KOPT-K1 (cell line): Measurements from ENCODE around the gene CCL7.
"Not testable (repeated sequence)": the region's sequence is repeated elsewhere in the genome, so short reads cannot be mapped to it uniquely, and the experiment has no call there.

Experiments
- H3K27ac ChIP-seq: fragments of 200-600 bp; sonication (generic); 2 replicates; pipeline ENCODE4 v1.5.1; 2016; ENCODE audit warnings: antibody characterized with exemption, mild to moderate bottlenecking, low read depth, low read length; ENCODE audit not compliant: poor library complexity, severe bottlenecking
- H3K36me3 ChIP-seq: fragments of 200-600 bp; sonication (generic); 2 replicates; pipeline ENCODE4 v1.5.1; 2017; ENCODE audit warnings: antibody characterized with exemption, mild to moderate bottlenecking, low read length, moderate library complexity; ENCODE audit not compliant: insufficient read depth
- H3K9me3 ChIP-seq: fragments of 200-600 bp; sonication (generic); 2 replicates; pipeline ENCODE4 v1.5.1; 2017; ENCODE audit warnings: antibody characterized with exemption, low read length, mild to moderate bottlenecking; ENCODE audit not compliant: insufficient read depth, poor library complexity, severe bottlenecking

The CCL7 gene

GRCh38 chr17:34269969-34270368, at the start of gene CCL7:
Gene CCL7 (plus strand): TSS chr17:34270221. CDS start chr17:34270291, 70 bp downstream.
- no peak within 1 kb of the TSS for H3K27ac ChIP-seq
- no peaks in the 10 kb centered on the region for H3K36me3 ChIP-seq
- no peaks in the 10 kb centered on the region for H3K9me3 ChIP-seq

DNA sequence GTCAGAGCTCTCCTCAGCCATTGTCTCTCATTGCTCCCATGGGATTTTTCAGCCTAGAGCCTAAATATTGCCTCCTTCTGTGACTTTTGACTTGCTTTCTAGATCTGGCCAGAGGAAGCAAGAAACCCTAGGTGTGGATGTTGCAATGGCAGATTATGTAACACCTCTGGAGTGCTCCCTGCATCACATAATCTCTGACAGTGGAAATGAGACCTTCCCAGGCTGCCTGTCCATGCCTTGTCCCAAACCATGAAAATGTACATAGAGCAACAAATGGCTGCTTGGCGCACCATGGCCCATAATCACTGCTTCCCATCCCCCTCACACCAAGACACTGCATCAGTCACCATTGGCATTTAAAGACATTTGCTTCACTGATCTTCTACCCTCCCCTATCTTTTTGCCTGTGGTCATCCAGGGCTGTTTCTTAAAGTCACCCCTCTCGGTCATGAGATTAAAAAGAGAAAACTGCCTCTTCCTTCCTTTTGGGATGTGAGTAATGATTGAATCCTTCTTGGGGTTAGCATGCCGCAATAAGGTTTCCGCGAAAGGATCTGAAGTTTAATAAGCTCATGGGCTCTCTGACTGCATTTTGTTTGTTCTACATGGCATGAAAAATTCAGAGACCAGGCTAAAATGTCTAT, 49.1 kb upstream of the CCL7 start:
- H3K27ac ChIP-seq: no peak overlapping the region
- H3K9me3 ChIP-seq: peaks cover 4% of the 10 kb centered on the region
- H3K36me3 ChIP-seq: no peaks in the 10 kb centered on the region

GRCh38 chr17:34221411-34221810, 48.6 kb upstream of the CCL7 start:
- Histone ChIP-seq H3K9me3 (no peaks in the 10 kb centered on the region), H3K36me3 (no peaks in the 10 kb centered on the region), H3K27ac (no peak overlapping the region)

- Histone ChIP-seq H3K36me3 (no peaks in the 10 kb centered on the region), H3K27ac (no peak overlapping the region), H3K9me3 (no peaks in the 10 kb centered on the region)
Observed at GRCh38 chr17:34222722-34223497, 47.1 kb upstream of the CCL7 start.

- H3K27ac ChIP-seq: no peak overlapping the region
- H3K36me3 ChIP-seq: no peaks in the 10 kb centered on the region
- H3K9me3 ChIP-seq: peaks cover 6% of the 10 kb centered on the region
Observed at GRCh38 chr17:34225046-34225445, 45.0 kb upstream of the CCL7 start.

GRCh38 chr17:34226011-34226743, 43.8 kb upstream of the CCL7 start:
- H3K9me3 ChIP-seq: peaks cover 11% of the 10 kb centered on the region
- H3K36me3 ChIP-seq: no peaks in the 10 kb centered on the region
- H3K27ac ChIP-seq: no peak overlapping the region

DNA sequence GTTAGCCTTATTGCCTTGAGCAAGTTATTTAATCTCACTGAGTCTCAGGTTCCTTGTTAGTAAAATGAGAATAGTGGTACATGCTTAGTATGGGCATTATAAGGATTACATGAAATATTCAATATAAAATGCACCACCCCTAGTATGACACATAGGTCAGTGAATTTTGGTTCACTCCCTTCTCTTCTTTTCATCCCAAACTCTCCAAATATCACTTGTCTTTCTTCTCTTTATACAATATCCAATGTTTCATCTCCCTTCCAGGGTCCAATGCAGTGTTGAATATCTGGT, 43.3 kb upstream of the CCL7 start:
- Histone ChIP-seq H3K36me3 (no peaks in the 10 kb centered on the region), H3K27ac (no peak overlapping the region), H3K9me3 (peaks cover 11% of the 10 kb centered on the region)

DNA sequence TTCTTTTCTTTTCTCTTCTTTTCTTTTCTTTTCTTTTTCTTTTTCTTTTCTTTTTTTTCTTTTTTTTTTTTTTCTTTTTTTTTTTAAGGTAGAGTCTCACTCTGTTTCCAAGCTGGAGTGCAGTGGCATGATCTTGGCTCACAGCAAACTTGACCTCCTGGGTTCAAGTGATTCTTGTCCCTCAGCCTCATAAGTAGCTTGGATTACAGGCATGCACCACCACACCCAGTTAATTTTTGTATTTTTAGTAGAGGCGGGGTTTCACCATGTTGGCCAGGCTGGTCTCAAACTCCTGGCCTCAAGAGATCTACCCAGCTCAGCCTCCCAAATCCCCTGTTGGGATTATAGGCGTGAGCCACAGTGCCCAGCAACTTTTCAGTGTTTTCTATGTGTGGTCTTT, 42.7 kb upstream of the CCL7 start:
- H3K9me3 ChIP-seq: peaks cover 11% of the 10 kb centered on the region
- H3K36me3 ChIP-seq, H3K27ac ChIP-seq: not testable (repeated sequence)

- no peak overlapping the region for H3K27ac ChIP-seq
- H3K36me3 ChIP-seq: no peaks in the 10 kb centered on the region
- H3K9me3 ChIP-seq: peaks cover 11% of the 10 kb centered on the region
Observed at GRCh38 chr17:34227707-34228106, 42.3 kb upstream of the CCL7 start.

GRCh38 chr17:34228781-34229180, 41.2 kb upstream of the CCL7 start:
- Histone ChIP-seq H3K36me3 (no peaks in the 10 kb centered on the region), H3K27ac (no peak overlapping the region), H3K9me3 (peaks cover 11% of the 10 kb centered on the region)

GRCh38 chr17:34230342-34230741, 39.7 kb upstream of the CCL7 start:
- no peaks in the 10 kb centered on the region for H3K36me3 ChIP-seq
- H3K9me3 ChIP-seq: peaks cover 11% of the 10 kb centered on the region

DNA sequence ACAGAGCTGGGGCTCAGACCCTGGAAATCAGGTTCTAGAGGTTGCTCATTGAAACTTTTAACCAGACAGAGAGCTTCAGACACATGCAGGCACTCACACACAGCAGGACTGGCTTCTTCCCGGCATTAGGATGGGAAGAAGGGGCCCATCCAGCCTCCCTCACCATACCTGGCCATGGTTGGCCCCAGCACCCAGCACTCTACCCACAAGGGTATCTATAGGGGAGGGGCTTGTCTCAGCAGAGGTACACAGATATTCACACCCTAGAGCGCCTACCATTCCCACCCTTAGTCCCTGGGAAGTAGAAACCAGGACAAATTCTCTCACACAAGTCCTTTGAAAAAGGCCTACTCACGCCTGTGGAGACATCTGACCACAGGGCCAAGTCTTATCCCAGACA, 35.4 kb upstream of the CCL7 start:
- H3K36me3 ChIP-seq: no peaks in the 10 kb centered on the region
- no peak overlapping the region for H3K27ac ChIP-seq
- H3K9me3 ChIP-seq: peaks cover 9% of the 10 kb centered on the region

More at GRCh38 chr17:34230342-34230741, 39.7 kb upstream of the CCL7 start:
- no peak overlapping the region for H3K27ac ChIP-seq

- no peaks in the 10 kb centered on the region for H3K36me3 ChIP-seq
- peaks cover under 1% of the 10 kb centered on the region for H3K9me3 ChIP-seq
- no peak overlapping the region for H3K27ac ChIP-seq
Observed at GRCh38 chr17:34235389-34236028, 34.5 kb upstream of the CCL7 start.

DNA sequence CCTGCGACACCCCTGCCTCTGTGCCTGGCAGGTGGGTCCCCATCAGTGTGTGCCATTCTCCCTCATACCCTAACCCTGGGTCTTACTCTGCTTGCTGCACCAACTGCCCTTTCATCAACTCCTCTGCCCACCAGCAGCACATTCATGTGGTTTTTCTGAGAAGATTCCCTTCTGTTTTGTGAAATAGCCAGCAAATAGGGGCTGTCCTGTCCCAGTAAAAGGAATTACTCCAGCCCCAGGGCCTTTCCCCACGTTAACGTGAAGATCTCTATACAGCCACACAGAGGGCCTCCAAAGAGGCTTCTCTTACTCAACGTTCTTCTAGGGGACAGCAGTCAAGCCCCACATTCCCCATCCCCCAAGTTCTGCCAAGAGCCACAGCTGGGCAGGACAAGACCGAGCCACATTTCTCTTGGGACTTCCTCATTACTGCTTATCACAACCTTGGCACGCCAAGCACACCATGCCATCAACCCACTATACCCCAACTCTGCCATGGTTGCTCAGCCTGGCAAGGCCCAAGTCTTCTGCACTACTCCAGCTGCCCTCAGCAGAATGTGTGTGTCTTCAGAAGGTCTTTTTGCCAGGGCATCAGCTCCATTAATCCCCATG, 33.6 kb upstream of the CCL7 start:
- Histone ChIP-seq H3K27ac (no peak overlapping the region), H3K9me3 (no peaks in the 10 kb centered on the region), H3K36me3 (no peaks in the 10 kb centered on the region)

- Histone ChIP-seq H3K36me3 (no peaks in the 10 kb centered on the region), H3K9me3 (no peaks in the 10 kb centered on the region), H3K27ac (no peak overlapping the region)
Observed at GRCh38 chr17:34237458-34237857, 32.6 kb upstream of the CCL7 start.
